NT2/D1 (cell line): ENCODE data around the gene TMEM41B.

Experiments used
- SUZ12 ChIP-seq: IDR thresholded peaks from 2 replicates; pipeline ENCODE4 v1.6.1; 2011; ENCODE audit not compliant: insufficient read length, insufficient read depth; ENCODE audit errors: extremely low read depth
- YY1 ChIP-seq: IDR thresholded peaks from 2 replicates; pipeline ENCODE4 v1.6.1; 2011; ENCODE audit not compliant: insufficient read length, insufficient read depth
- ZNF274 ChIP-seq: IDR thresholded peaks from 2 replicates; pipeline ENCODE4 v1.6.1; 2011; ENCODE audit warnings: mild to moderate bottlenecking, low read depth, low read length

DNA sequence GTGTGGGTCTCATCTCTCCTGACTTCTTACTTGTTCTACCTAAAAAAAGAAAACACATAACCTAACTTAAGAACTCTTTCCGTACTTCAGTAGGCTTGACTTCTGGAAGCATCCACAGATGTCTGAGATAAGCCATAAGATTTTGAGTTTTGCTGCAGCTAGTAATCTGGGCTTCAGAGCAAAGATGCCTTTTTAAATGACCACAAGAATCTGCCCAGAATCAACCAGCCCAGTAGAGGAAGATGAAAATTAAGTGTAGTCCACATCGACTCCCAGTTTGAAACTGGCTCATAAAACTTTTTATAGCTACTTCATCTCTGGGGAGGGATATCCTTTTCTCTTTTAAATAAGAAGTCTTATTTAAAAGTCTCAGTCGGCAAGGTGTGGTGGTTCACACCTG, 60.0 kb downstream of the TMEM41B start:
- TF ChIP-seq ZNF274 (no peak), YY1 (no peak), SUZ12 (no peak)
